HG02610 (cell line): ENCODE results near the gene SLC25A29.
"Not testable (repeated sequence)": the region's sequence is repeated elsewhere in the genome, so short reads cannot be mapped to it uniquely, and the experiment has no call there.

Experiments
- ATAC-seq: cut with Tn5 transposase; IDR thresholded peaks from one replicate; pipeline ENCODE4 v1.9.1; 2021; ENCODE audit warnings: mild to moderate bottlenecking, moderate library complexity; ENCODE audit not compliant: unreplicated experiment

The SLC25A29 gene

DNA sequence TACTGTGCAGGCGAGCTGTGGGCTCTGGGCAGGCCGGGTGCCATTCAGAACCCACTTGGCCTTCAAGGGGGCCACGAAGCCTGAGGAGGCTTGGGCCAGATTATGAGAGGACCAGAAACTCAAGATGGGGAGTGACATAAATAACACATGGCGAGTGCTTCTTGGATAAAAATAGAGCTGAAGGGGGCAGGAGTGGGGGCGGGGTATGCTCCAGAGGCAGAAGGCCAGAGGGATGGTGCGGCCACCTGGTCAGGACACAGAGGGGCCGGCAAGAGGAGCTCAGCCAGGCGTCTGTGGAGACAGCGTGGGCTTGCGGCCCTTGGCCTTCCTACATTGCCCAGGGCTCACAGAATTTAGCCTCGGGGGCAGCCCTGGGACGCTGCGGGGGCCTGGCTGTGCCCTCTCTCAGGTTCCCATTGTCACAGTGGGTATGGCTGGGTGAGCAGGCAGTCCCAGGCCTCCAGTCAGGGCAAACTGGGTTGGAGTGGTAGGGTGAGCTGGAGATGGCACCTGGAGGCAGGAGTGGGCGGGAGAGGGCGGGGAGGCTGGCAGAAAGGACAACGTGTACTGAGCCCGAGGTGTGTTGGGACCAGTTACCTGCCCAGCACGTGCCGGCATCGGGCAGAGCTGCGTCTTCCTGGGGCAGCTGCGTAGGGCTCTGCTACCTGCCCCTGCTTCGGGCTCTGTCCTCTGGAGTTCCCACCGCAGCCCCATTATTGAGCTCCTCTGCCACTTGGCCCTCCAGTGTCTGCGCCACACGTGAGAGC is 7.4 kb upstream of the SLC25A29 start:
- no peak for ATAC-seq

DNA sequence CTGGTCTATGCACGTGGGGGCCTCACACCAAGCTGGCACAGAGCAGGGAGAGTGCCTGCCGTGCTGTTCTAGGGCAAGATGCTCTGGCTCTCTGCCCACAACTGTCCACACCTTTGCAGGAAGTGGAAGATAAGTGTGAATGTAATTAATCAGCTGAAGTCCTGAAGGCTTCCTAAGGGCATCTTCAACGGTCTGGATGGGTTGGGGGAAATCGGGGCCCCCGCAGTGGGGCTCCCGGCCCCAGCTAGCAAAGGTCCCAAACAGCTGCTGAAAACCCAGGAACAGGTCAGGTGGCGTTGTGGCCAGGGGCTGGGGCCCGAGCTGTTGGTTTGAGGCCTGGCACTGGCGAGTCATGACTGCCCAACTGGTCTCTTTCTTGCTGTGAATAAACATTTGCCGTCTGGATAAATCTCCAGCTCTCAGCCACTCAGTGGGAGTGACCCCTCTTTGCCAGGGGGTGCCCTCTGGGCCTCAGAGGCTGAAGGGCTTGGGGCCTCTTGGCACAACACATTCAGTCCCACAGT is 6.7 kb upstream of the SLC25A29 start:
- ATAC-seq, result no peak

DNA sequence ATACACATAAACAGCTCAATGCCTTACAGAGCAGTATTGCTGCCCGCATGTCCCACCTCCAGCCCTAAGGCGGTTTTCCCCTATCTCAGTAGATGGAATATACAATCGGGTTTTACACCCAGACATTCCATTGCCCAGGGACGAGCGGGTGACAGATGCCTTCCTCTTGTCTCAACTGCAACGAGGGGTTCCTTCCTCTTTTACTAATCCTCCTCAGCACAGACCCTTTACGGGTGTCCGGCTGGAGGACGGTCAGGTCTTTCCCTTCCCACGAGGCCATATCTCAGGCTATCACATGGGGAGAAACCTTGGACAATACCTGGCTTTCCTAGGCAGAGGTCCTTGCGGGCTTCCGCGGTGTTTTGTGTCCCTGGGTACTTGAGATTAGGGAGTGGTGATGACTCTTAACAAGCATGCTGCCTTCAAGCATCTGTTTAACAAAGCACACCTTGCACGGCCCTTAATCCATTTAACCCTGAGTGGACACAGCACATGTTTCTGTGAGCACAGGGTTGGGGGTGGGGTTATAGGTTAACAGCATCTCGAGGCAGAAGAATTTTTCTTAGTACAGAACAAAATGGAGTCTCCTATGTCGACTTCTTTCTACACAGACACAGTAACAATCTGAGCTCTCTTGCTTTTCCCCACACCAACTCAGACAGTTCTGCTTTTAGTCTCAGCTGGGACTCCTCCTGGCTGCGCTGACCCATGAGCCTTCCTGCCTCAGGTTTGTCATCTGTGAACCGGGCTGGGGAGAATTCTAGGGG is 6.0 kb upstream of the SLC25A29 start:
- ATAC-seq, result not testable (repeated sequence)

DNA sequence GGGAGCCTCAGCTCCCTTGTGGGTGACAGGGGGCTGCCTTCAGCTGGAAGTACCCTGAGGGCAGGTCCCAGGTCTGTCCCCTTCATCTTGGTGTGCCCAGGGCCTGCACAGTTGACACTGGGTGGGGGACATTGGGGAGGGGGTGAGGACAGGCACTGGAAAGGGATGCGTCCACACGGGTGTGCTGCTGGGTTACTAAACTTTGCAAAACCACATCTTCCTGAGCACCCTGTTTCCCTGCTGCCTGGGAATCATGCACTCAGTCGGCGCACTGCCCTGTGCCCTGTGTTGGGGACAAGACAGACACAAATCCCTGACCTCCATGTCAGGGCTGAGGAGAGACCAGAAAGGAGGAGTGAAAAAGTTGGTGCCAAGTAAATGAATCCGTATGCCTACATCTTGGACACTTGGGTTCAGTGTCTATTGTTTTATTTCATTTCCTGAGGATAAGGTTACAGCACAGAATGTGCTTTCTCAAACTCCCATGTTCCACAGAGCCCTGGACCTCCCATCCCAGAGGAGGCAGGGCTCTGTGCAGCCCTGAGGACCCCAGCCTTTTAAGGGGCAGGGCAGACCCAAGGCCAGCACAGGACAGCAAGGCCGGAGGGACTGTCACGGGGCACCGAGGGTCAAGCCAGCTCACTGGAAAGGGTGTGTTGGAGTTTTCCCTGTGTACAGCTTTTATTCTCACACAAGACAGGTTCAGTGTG is 2.9 kb upstream of the SLC25A29 start:
- ATAC-seq, result no peak

DNA sequence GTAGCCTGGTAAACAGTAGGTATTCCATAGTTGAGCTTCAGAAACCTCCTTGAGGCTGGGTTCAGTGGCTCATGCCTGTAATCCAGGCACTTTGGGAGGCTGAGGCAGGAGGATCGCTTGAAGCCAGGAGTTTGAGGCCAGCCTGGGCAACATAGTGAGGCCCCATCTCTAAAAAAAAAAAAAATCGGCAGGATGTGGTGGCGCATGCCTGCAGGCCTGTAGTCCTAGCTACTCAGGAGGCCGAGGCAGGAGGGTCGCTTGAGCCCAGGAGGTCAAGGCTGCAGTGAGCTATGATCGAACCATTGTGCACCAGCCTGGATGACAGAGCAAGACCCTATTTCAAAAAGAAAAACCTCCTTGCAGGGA is 2.2 kb upstream of the SLC25A29 start:
- ATAC-seq, result not testable (repeated sequence)

DNA sequence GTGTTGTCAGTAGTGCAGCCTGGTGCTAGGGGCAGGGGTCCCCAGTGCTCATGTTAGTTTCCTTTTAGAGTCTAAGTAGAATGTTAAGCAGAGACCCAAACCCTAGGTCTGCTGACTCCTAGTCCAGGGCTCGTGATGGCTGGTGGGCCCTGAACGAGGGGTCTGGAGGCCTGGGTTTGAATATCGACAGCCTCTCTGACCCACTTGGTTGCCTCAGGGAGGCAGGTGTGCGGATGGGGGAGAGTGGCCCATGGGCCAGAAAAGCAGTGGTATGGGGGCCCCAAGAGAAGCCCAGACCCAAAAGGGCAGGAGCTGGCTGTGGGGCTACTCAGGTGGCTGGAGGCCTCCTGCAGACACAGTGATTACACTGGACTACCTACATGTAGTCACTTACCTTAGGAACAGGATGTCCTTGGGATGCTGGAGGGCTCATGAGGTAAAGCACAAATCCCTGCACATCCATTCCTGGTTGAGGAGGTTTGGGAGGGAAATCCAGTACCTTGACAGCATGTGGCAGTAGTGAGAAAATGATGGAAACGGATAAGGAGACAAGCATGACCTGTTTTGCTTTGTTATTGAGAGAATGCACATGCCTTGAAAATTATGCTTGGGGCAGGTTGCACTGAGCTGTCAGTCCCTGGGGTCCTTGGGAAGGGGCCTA is 1.7 kb upstream of the SLC25A29 start:
- no peak for ATAC-seq

DNA sequence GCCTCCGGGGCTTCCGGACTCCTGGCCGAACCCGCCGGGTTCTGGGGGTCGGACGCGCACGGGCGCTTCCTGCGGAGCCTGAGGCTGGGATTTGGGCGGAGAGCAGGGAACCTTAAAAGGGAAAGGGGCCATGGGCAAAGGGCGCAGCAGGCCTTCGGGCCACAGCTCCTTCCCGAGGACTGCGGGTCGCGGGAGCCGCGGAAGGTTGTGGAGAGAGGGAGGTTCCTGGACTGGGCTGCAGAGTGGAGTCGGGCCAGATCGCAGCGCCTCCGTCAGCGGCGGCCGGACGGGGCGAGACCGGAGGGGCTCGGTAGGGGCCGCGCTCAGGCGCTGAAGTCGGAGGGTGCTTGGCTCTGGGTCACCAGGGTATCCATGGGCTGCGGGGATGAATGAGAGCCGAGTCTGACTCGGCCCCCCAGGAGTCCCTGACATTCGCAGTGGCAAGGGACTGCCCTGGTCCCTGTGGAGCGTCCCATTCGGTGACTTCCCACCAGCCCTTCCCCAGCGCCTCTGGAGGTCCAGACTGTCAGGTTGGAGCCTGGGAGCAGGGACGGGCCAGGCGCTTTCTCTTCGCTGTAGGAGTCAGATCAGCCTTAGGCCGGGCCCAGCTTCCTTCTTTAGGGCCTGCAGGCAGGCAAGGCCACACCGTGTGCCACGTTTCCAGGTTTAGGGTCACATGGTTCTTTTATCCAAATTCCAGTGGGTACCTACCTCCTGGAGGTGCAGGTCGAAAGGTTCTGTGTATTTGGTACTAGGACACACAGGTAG is 938 bp upstream of the SLC25A29 start:
- ATAC-seq, result no peak

DNA sequence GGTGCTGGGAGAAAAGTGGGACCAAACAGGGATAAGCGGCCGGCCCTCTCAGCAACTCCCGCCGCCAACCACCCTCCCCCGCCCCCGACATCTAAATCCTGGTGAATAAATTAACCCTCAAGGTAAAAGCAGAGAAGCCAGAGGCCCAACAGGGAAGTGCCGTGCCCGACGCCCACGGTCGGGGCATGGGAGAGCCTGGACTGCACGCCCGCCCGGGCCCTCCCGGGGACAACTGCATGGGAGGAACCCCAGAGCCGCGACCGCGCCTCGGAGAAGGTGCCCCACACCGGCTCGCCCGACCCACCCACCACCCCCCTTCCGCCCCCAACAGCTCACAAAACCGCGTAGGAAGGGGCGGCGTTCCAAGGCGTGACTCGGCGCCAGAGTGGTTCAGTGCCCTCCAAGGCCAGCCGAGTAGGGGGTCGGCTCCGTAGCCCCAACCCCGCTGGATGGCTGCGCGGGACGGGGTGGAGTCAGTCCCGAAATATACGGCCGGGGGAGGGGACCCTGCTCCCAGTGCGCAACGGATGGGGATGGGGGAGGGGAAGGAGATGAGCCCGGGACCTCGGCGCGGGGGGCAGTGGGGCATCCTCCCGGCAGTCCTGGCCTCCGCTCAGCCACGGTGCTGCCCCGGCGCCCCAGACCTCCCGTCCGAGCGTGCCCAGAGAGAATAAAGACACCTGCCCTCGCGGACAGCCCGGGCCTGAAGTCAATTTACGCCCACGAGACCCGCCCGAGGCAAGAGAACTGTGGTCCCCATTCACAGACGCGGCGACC is 732 bp downstream of the SLC25A29 start:
- ATAC-seq, result no peak

DNA sequence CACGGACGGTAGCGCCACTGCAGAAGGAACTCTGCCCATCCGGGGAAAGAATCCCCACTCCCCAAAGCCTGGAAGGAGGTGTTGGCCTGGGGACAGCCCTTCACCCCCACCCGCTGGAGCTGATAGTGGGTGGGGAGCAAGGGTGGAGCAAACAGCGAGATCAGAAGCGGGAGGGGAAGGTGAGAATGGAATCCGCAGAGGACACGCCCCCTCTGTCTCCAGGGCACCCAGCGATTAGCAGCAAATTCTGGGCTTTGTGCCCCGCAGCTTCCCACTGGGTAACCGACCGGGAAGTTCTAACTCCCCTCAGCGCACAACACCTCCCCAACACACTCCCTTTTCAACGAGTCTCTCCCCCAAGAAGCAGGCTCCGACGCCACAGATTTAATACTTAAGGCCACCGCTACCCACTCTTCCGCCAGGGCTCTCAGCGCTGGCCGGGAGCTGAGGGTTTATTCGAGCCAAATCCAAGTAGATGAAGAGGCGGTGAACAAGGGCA is 1.4 kb downstream of the SLC25A29 start:
- ATAC-seq, result no peak

DNA sequence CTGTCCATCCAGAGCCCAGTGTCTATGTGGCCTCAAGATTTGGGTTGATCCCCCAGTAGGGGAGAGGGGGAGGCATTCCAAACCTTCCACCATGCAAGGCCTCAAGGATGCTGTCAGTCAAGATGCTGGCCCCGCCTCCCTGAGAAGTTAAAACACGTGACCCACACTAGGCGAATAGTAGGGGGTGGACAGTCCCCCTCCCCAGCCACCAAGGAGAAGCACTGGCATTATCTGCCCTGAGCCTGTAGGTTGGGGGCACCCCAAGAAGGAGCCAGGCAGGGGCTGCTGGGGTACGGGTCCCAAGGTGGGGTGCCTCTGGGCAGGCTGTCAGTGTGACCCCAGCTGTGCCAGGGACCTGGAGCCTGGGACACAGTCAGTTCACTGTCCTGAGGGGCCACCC is 2.3 kb downstream of the SLC25A29 start:
- ATAC-seq, result no peak

DNA sequence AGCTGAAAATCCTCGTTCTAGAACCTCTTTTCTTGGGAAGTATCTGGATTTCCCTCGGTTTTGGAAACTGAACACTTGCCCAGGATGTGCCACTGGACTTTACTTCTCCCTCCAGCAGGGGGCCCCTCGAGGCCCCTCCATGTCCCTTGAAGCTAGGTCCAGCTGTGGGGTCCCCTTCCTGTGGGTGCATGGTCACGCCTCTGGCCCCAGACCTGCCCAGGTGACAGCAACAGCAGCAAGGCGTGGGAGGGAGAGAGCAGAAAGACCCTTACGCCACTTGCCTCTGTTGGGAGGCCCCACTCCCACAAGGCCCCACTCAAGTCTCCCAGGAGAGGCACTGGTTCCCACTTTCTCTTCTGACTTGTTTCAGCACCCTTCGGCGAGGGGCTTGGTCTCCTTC is 3.1 kb downstream of the SLC25A29 start:
- no peak for ATAC-seq

DNA sequence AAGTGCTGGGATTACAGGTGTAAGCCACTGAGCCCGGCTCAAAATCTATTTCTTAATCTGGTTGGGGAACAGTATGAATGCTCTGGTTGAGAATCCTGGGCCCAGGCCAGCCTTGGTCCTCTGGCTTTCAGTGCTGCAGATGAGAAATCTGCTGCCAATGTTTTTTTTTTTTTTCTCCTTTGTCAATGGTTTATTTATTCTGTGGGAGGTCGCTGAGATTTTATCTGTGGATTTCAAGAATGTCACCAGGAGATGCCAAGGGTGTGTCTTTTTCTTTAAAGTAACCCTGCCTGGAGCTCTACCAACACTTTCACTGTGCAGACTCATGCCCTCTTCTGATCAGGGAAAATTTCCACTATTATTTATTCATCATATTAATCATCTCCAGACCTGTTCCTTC is 3.6 kb downstream of the SLC25A29 start:
- ATAC-seq, result no peak

DNA sequence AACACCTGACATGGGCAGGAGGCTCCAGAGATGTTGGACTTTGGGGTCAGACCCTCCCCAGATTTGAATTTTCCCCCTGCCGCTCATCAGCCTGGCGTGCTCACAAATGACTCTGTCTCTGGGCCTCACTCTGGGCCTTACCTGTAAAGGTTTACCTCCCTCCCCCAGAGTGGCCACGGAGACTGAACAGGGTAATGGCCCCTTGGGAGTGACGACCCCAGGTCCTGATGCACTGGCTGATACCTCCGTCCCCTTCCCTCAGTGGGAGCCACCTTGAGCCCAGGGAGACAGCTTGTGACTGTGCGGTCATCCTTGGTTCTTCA is 7.0 kb downstream of the SLC25A29 start:
- ATAC-seq, result no peak

DNA sequence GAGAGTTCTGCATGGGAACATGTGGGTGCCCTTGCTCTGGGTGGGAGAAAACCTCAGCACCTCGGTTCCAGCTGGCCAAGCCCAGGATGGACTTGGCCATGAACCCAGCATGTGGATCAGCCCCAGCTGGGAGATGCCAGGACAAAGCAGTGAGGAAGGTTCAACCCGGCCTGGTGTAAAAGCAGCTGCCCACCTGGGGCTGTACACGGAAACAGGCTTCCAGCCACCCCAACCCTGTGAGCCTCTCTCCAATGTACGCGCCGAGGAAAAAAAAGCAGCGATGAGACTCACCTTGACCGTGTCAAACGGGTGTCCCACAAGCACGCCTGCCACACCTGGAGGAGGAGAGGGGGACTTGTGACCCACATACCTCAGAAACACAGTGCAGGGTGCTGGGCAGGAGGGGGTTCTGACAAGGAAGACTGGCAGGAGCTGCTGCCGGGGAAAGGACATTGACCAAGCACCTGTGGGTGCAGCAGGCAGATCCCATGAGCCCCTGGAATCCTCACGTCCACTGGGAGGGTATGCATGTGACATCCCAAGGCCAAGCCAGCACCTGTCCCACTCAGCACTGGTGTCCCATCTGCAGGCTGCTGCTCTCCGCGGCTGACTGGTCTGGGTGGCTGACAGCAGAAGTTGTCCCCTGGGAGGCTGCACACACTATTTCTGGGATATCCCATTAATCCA is 7.5 kb downstream of the SLC25A29 start:
- no peak for ATAC-seq

DNA sequence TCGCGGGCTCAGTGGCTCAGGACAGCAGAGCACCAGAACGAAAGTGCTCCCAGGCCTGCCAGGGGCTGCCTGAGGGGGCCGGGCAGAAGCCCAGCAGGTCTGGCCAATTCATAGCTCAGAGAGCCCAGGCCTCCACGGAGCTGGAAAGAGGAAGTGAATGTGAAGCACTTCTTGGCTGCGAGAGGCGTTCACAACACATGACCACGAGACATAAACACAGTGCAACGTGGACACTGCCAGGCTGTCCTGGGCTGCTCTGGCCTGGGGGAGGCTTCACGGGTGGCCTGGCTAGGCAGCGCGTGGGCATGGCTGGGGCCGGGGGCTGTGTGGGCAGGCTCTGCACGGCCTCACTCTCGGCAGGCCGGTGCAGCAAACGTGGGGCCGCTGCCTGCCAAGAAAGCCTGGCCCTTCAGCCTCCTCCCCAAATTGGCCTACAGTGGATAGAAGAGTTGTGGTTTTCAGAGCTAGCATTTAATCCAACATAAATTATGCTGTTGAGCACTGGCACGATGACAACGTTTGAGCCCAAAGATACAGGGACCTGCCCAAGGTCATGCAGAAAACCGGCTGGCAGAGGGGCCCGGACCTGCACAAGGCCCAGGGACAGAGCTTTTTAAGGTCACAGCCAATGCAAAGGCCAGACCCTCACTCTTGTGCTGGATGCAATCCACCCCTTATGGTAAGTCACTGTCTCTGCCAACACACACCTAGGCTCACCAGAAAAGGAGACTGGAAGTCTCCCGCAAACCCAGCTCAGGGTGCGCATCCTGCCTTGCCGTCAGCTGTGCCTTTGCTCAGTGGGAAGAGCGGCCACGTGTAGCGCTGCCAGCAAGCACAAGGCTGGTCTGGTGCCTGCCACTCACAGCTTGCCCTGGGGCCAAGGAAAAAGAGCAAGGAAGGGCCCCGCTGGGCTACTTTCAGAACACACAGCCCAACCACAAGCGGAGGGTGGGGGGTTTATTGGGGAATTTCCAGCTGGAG is 8.6 kb downstream of the SLC25A29 start:
- peak; percentile 63 for ATAC-seq

DNA sequence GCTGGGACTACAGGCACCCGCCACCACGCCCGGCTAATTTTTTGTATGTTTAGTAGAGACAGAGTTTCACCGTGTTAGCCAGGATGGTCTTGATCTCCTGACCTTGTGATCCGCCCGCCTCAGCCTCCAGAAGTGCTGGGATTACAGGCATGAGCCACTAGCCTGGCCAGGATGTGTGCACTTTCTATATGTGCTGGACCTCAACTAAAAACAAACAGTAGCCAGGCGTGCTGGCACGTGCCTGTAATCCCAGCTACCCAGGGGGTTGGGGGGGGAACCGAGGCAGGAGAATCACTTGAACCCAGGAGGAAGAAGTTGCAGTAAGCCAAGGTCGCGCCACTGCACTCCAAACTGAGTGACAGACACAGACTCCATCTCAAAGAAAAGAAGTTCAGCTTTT is 9.5 kb downstream of the SLC25A29 start:
- not testable (repeated sequence) for ATAC-seq

DNA sequence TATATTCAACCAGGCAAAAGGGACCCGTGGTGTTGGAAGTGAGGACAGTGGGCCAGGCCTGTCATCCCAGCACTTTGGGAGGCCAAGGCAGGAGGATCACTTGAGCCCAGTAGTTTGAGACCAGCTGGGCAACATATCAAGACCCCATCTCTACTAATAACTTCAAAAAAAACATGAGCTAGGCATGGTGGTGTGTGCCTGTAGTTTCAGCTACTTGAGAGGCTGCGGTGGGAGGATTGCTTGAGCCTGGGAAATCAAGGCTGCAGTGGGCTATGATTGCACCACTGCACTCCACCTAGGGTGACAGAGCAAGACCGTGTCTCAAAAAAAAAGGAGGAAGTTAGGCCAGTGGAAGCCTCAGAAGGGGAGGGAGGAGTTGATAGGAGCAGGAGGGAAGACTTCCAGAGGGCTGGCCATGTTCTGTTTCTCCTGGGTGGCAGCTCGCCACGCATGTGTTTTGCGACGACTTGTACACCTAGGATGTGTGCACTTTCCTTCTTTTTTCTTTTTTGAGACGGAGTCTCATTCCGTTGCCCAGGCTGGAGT is 10.1 kb downstream of the SLC25A29 start:
- ATAC-seq, result no peak
